C4-2B (cell line): Measurements from ENCODE around the gene HELZ.

Experiments
- ZFX ChIP-seq: fragments of 450-650 bp; IDR thresholded peaks from 2 replicates; pipeline ENCODE4 v1.6.1; 2017
- TF ChIP-seq, protein P1 (sequence below): fragments of 450-650 bp; conservative IDR thresholded peaks from 2 replicates; pipeline ENCODE4 v1.5.1; 2017; ENCODE audit warnings: mild to moderate bottlenecking

DNA sequence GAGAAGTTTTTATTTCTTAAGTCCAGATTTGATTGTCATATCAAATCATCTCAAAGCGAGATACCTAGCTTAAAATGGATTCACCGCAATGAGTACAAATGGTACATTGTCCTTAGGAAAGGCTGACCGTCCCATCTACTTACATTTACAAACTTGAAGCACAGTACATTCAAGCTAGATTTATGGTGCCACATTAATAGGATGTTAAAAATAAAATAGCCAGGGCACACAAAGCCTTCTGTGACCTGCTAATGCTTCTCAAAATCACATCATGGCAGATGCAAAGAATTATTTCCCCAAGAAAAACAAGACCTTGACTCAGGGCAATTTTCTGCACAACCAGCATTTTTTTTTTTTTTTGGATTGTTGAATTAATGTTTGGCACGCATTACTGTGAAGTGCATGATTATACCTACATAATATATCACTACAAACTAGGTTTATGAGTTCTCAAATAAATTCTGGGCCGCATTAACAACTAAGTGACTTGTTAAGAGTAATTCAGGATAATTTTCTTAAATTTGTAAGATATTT is 175.3 kb downstream of the HELZ start:
- TF ChIP-seq, protein P1, sequence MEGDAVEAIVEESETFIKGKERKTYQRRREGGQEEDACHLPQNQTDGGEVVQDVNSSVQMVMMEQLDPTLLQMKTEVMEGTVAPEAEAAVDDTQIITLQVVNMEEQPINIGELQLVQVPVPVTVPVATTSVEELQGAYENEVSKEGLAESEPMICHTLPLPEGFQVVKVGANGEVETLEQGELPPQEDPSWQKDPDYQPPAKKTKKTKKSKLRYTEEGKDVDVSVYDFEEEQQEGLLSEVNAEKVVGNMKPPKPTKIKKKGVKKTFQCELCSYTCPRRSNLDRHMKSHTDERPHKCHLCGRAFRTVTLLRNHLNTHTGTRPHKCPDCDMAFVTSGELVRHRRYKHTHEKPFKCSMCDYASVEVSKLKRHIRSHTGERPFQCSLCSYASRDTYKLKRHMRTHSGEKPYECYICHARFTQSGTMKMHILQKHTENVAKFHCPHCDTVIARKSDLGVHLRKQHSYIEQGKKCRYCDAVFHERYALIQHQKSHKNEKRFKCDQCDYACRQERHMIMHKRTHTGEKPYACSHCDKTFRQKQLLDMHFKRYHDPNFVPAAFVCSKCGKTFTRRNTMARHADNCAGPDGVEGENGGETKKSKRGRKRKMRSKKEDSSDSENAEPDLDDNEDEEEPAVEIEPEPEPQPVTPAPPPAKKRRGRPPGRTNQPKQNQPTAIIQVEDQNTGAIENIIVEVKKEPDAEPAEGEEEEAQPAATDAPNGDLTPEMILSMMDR: no peak
- no peak for TF ChIP-seq ZFX
